PC-9 (cell line): ENCODE measurements around the gene RBP4.

Source experiments
- CTCF ChIP-seq: fragments of 200-600 bp; sonication (generic); conservative IDR thresholded peaks from 2 replicates; pipeline ENCODE4 v1.6.1; 2017; ENCODE audit warnings: mixed run types, antibody characterized with exemption, mild to moderate bottlenecking, moderate library complexity
- EZH2 ChIP-seq: fragments of 200-600 bp; sonication (generic); IDR thresholded peaks from 2 replicates; pipeline ENCODE4 v1.8.0; 2017; ENCODE audit warnings: antibody characterized with exemption, low read depth

DNA sequence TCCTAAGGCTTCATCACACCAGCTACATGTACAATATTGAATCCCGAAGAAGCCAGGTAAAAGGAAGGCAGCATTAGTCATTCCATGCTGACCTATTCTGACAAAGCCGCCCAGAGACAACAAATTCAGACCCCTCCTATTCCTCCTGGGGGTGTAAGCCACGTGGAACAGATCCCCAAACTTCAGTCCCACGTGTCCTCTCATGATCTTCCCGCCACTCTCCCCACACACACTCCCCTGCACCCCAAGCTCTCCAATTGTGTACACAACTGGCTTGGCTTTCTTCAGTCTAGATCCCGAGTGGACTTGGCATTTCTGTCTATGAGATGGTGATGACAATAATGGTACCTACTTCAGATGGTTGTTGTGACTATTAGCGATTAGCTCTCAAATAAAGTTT lies 19.9 kb upstream of the RBP4 start:
- no peak for TF ChIP-seq CTCF
- TF ChIP-seq EZH2 = no peak
